Mesodermal cell (in vitro differentiated cells): Measurements from ENCODE around the gene STRA6.

Experiments
- H3K27ac ChIP-seq: 2 replicates; pipeline ENCODE4 v1.7.0; 2013; ENCODE audit warnings: mild to moderate bottlenecking, low read depth, low read length, moderate library complexity; ENCODE audit not compliant: severe bottlenecking
- H3K36me3 ChIP-seq: 2 replicates; pipeline ENCODE4 v1.7.1; 2013; ENCODE audit warnings: mild to moderate bottlenecking, low read length, moderate library complexity; ENCODE audit not compliant: control insufficient read depth, insufficient read depth
- H3K4me1 ChIP-seq: one replicate; pipeline ENCODE4 v1.7.1; 2013; ENCODE audit warnings: mild to moderate bottlenecking, low read length; ENCODE audit not compliant: insufficient read depth, control insufficient read depth, poor library complexity, severe bottlenecking
- H3K4me3 ChIP-seq: 2 replicates; pipeline ENCODE4 v1.7.0; 2013; ENCODE audit warnings: low read length, control low read depth, mild to moderate bottlenecking; ENCODE audit not compliant: insufficient read depth, poor library complexity, severe bottlenecking; ENCODE audit errors: extremely low read depth
- H3K9me3 ChIP-seq: 2 replicates; pipeline ENCODE4 v1.7.1; 2013; ENCODE audit warnings: mild to moderate bottlenecking, low read length, moderate library complexity; ENCODE audit not compliant: control insufficient read depth
- WGBS, 2 experiments: methylation state at CpG; one replicate each; pipeline ENCODE4 v1.1.5; 2013; ENCODE audit warnings: missing lambda C conversion rate in 2 of 2; ENCODE audit not compliant: insufficient coverage in 2 of 2; 5-methylcytosine and 5-hydroxymethylcytosine counted together

STRA6 gene

GRCh38 chr15:74135041-74135565 is 67.5 kb downstream of the STRA6 start:
- Histone ChIP-seq H3K9me3 (peaks cover 4% of the 10 kb centered on the region), H3K4me3 (peak overlapping the region; percentile 40), H3K4me1 (peaks cover 27% of the 10 kb centered on the region), H3K36me3 (no peaks in the 10 kb centered on the region), H3K27ac (no peak overlapping the region)
- WGBS, 2 experiments, result 44 to 53% methylated on average over 3 to 18 of the region's 27 CpGs

GRCh38 chr15:74134387-74135027 is 68.1 kb downstream of the STRA6 start:
- no peaks in the 10 kb centered on the region for H3K36me3 ChIP-seq
- H3K27ac ChIP-seq, result no peak overlapping the region
- H3K4me3 ChIP-seq, result no peak overlapping the region
- 30 to 40% methylated on average over 41 to 51 of the region's 53 CpGs for WGBS, 2 experiments
- peaks cover 4% of the 10 kb centered on the region for H3K9me3 ChIP-seq
- peaks cover 24% of the 10 kb centered on the region for H3K4me1 ChIP-seq

- Histone ChIP-seq H3K9me3 (peaks cover 4% of the 10 kb centered on the region), H3K36me3 (no peaks in the 10 kb centered on the region), H3K4me3 (no peak overlapping the region), H3K27ac (no peak overlapping the region), H3K4me1 (peaks cover 26% of the 10 kb centered on the region)
- 36 to 38% methylated on average over 67 to 71 of the region's 71 CpGs for WGBS, 2 experiments
Observed at GRCh38 chr15:74133694-74134386, 68.7 kb downstream of the STRA6 start.

- Histone ChIP-seq H3K27ac (no peak overlapping the region), H3K4me1 (peaks cover 33% of the 10 kb centered on the region), H3K4me3 (no peak overlapping the region), H3K9me3 (peaks cover 4% of the 10 kb centered on the region), H3K36me3 (no peaks in the 10 kb centered on the region)
- 37 to 47% methylated on average over 76 to 87 of the region's 90 CpGs for WGBS, 2 experiments
Observed at GRCh38 chr15:74132681-74133651, 69.6 kb downstream of the STRA6 start.

DNA sequence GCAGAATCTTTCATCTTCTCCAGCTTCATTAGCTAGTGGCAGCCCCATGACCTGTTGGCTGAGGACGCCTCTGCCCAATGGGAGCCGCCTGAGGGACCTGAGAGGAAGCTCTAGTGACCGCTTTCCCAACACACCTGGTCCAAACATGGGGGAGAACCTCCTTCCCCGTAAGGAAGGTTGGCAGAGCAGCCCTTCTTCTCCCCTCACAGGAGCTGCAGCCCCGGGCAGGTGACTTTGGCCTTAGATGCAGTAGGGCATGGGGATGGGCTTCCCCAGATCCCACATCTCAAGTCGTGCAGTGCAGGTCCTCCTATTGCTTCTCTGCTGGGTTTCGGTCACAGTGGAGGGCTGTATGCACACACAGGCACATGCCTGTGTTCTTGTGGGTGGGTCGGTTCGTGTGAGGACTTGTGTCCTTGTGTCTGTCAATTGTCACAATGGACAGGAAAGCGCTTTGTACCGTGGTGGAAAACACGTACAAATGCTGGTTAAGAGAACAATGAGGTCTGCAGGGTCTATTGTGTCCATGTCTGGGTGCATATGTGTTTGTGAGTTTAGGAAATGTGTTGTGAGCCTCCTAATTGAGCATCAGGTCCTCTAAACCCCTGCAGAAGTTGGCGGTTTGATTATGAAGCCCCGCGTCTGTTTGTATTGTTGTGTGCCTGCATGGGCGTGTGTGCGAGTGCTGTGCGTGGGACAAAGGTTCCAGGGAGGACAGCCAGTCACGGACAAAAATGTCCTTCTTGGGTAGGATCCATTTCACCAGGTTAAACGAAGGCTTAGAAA is 70.8 kb downstream of the STRA6 start:
- peaks cover 33% of the 10 kb centered on the region for H3K4me1 ChIP-seq
- H3K9me3 ChIP-seq, result peaks cover 4% of the 10 kb centered on the region
- H3K27ac ChIP-seq, result no peak overlapping the region
- no peak overlapping the region for H3K4me3 ChIP-seq
- WGBS, 2 experiments, result 34 to 53% methylated on average over 16 of the region's 20 CpGs
- H3K36me3 ChIP-seq, result no peaks in the 10 kb centered on the region

GRCh38 chr15:74130849-74131627 is 71.5 kb downstream of the STRA6 start:
- WGBS, 2 experiments, result 6 to 7% methylated on average over 16 to 22 of the region's 28 CpGs
- peaks cover 33% of the 10 kb centered on the region for H3K4me1 ChIP-seq
- peak overlapping the region; percentile 23 for H3K4me3 ChIP-seq
- H3K36me3 ChIP-seq, result no peaks in the 10 kb centered on the region
- peaks cover 4% of the 10 kb centered on the region for H3K9me3 ChIP-seq
- no peak overlapping the region for H3K27ac ChIP-seq

- 2 to 3% methylated on average over 33 to 40 of the region's 53 CpGs for WGBS, 2 experiments
- Histone ChIP-seq H3K4me1 (peaks cover 33% of the 10 kb centered on the region), H3K27ac (no peak within 1 kb of the TSS), H3K36me3 (no peaks in the 10 kb centered on the region), H3K9me3 (peaks cover 4% of the 10 kb centered on the region), H3K4me3 (peak within 1 kb of the TSS; percentile 41)
Observed at GRCh38 chr15:74130155-74130848, 72.3 kb downstream of the STRA6 start, which contains the start of gene ISLR2. Gene ISLR2, plus strand, starts transcription at chr15:74130586. Its CDS starts 2,169 bp downstream, at chr15:74132755.

DNA sequence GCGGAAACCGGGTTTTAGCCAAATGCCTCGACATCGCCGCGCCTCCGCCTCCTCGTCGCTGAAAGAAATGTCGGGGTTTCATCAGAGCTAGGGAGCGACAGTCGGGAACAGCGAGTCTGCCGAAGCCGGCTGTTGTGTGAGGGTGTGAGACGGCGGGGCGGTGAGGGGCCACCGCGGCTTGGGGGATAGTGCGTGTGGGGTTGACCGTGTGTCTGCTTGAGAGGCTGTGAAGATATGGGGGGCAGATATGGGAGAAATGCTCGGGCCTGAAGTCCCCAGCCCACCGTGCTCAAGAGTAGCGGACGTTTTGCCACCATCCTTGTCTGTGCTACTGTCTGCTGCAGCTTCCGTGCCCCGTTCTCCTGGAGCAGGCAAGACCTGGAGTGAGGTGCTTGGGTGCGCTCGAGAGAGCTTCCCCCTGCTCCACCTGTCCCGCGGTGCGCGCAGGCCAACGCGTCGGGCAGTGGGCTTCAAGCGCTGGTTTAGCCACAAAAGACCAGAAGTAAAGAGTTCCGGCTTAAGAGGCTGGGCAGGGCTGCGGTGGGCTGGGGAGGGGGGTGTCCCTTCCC is 72.9 kb downstream of the STRA6 start:
- no peaks in the 10 kb centered on the region for H3K36me3 ChIP-seq
- peaks cover 29% of the 10 kb centered on the region for H3K4me1 ChIP-seq
- peak overlapping the region; percentile 41 for H3K4me3 ChIP-seq
- no peak overlapping the region for H3K27ac ChIP-seq
- peaks cover 4% of the 10 kb centered on the region for H3K9me3 ChIP-seq
- WGBS, 2 experiments, result 0 to 2% methylated on average over 32 to 34 of the region's 40 CpGs
